ENCODE data around the gene NRF1.

Gene NRF1

DNA sequence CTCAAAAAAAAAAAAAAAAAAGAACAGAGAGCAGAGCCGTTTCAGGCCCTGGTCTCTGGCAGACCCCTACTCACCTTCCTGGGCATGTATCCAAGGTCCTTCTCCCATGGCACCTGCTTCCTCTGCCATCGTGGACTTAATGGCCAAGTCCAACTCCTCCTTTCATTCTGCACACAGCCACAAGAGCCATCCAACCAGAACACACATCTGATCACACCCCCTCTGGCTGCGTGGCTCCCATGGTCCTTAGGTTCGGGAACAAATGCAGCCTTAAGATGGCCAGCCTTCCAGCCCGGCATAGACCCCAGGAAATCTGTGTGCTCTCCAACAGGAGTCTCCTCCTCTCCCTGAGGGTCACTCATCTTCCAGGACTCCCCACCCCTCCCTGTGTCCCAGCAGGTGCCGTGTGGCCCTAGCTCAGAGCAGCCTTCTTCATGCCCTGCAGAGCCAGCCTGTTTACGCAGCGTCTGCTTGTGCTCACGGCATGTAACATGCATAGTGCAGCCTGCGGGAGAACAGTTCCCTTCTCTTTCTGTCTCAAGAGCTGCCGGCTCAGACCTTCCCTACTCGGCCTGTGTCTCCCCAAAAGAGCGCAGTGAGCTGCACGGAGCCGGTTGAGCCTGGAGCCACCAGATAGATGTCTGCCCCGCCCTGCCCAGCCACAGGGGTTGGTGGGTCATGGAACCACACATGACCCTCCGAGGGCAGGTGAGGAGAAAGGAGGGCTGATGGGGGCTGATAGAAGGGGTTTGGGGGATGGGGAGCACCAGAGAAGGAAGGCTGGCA, 157.3 kb downstream of the NRF1 start:
- no peak for TF ChIP-seq JUND (IDR thresholded peaks at IDR 0.05; ENCODE audit: low read depth)
- DNase-seq (ENCODE audit: low read depth in 1 of 2, low spot score in 1 of 2) = no peak
- in situ Hi-C loops (cut with HindIII; ENCODE audit: low pct_unique_long_range_greater_than_20kb, low sequenced_read_pairs) = no loop called here

GRCh38 chr7:129769400-129769774, 157.9 kb downstream of the NRF1 start:
- in situ Hi-C loops (cut with HindIII; ENCODE audit: low pct_unique_long_range_greater_than_20kb, low sequenced_read_pairs) = no loop called here
- no peak for TF ChIP-seq JUND (IDR thresholded peaks at IDR 0.05; ENCODE audit: low read depth)
- DNase-seq (ENCODE audit: low read depth in 1 of 2, low spot score in 1 of 2) = no peak

DNA sequence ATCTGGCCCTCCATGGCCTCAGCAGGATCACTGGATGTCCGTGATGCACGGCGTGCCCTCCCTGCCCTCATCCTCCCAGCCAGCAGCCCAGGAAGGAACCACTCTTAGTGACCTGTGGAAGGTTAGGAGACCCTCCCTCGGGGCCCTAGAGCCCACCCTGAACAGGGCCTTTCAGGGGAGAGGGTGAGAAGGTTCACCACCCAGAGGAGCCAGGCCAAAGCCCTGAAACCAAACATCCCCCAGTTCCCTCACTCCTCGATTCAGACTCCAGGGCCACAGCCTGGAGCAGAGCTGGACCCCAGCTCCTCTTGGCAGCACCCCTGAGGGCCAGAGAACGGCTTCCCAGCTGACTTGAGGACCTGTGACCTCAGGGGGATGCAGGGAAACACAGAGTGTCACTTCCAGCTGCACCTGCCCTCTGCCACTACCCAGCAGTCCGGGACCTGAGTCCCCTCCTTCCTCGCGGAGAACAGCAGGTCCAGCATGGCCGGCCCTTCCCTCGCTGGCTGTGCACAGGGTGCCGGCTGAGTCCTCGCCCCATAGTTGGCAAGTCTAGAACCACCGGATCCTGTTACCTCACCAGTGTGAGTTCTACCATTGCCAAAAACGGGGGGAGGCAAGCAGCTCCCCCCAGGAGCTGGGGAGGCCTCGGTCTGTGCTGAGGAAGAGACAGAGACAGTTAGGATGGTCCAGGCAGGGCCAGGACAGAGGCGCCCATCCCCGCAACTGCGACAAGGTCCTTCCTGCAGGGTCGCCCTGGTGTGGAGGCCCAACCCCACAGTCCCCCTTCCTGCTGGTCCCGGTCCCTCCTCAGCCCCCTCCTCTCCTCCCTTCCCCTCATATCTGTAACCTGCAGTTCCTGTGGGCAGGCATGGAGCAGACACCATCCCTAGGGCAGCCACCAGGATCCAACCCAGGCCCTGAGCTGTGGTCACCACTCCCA, 158.6 kb downstream of the NRF1 start:
- no peak for TF ChIP-seq JUND (IDR thresholded peaks at IDR 0.05; ENCODE audit: low read depth)
- no peak for DNase-seq (ENCODE audit: low read depth in 1 of 2, low spot score in 1 of 2)
- in situ Hi-C loops (cut with HindIII; ENCODE audit: low pct_unique_long_range_greater_than_20kb, low sequenced_read_pairs) = no loop called here

- in situ Hi-C loops (cut with HindIII; ENCODE audit: low pct_unique_long_range_greater_than_20kb, low sequenced_read_pairs) = no loop called here
- TF ChIP-seq JUND (IDR thresholded peaks at IDR 0.05; ENCODE audit: low read depth) = no peak
- DNase-seq (ENCODE audit: low read depth in 1 of 2, low spot score in 1 of 2) = no peak
Measured at GRCh38 chr7:129771201-129771927, 159.8 kb downstream of the NRF1 start.

DNA sequence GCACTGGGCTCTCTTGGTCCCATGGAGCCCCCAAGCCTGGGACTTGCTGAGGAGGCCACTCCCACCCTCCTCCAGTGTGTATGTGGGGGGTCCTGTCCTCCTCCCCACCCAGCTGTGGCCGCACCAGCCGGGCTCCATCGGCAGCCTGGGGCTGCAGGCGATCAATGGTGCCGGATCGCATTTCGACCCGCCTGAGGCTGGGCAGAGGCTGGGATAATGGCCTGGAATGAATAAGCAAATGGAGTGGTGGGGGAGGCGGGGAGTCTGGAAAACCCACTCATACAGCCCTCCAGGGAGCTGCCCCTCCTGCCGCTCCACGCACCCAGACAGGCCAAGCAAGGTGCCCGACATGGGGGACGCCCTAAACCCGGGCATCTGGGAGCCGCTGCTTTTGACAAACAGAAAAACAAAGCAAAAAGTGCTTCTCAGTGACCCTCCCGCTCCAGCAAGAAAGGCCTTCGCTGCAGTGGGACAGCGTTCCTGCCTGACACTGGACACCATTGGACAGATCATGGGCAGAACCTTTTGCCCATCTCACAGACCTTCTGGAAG, 160.5 kb downstream of the NRF1 start:
- in situ Hi-C loops (cut with HindIII; ENCODE audit: low pct_unique_long_range_greater_than_20kb, low sequenced_read_pairs) = no loop called here
- no peak for DNase-seq (ENCODE audit: low read depth in 1 of 2, low spot score in 1 of 2)
- TF ChIP-seq JUND (IDR thresholded peaks at IDR 0.05; ENCODE audit: low read depth) = no peak

GRCh38 chr7:129772646-129773280, 161.2 kb downstream of the NRF1 start:
- TF ChIP-seq JUND (IDR thresholded peaks at IDR 0.05; ENCODE audit: low read depth) = no peak
- DNase-seq (ENCODE audit: low read depth in 1 of 2, low spot score in 1 of 2) = no peak
- in situ Hi-C loops (cut with HindIII; ENCODE audit: low pct_unique_long_range_greater_than_20kb, low sequenced_read_pairs) = no loop called here

DNA sequence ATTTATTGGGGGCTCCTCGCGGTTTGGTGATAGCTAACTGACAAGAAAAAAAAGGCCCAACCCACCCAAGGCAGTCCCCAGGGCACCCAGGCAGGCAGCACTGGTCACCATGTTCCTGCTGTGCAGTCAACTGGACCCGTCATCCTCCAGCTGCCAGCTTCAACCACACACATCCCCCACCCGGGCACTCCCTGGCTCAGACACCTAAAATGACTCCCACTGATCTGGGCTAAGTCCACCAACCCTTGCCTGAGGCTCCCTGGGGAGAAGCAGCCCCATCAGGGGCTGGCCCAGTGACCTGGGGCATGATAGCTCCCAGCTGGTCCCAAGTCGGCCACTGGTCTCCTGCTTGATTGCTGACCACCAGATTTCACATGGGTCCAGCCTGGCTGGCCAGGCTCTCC, 161.8 kb downstream of the NRF1 start:
- no peak for TF ChIP-seq JUND (IDR thresholded peaks at IDR 0.05; ENCODE audit: low read depth)
- in situ Hi-C loops (cut with HindIII; ENCODE audit: low pct_unique_long_range_greater_than_20kb, low sequenced_read_pairs) = no loop called here

GRCh38 chr7:129773871-129774270, 162.4 kb downstream of the NRF1 start:
- in situ Hi-C loops (cut with HindIII; ENCODE audit: low pct_unique_long_range_greater_than_20kb, low sequenced_read_pairs) = no loop called here
- TF ChIP-seq JUND (IDR thresholded peaks at IDR 0.05; ENCODE audit: low read depth) = no peak
- no peak for DNase-seq (ENCODE audit: low read depth in 1 of 2, low spot score in 1 of 2)

More for the DNA sequence above, 161.8 kb downstream of the NRF1 start:
- DNase-seq (ENCODE audit: low read depth in 1 of 2, low spot score in 1 of 2) = no peak

DNA sequence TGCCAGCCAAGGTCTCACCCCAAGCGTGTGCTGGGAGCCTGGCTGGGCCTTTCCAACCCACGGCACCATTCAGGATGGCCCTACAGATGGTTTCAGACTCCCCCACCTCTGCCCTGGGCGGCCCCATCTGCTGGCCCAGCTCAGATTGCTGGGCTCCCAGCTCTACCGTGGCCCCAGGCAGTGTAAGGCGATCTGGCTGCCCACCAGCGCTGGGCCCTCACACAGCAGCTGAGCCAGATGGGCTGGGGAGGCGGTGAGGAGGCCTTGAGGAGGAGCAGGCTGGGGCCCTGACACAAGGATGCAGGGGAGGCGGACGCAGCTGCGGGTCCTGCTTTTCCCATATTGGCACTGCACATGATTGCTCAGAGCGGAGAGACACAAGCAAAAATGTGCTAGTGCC, 162.8 kb downstream of the NRF1 start:
- TF ChIP-seq JUND (IDR thresholded peaks at IDR 0.05; ENCODE audit: low read depth) = no peak
- in situ Hi-C loops (cut with HindIII; ENCODE audit: low pct_unique_long_range_greater_than_20kb, low sequenced_read_pairs) = no loop called here
- DNase-seq (ENCODE audit: low read depth in 1 of 2, low spot score in 1 of 2) = no peak

DNA sequence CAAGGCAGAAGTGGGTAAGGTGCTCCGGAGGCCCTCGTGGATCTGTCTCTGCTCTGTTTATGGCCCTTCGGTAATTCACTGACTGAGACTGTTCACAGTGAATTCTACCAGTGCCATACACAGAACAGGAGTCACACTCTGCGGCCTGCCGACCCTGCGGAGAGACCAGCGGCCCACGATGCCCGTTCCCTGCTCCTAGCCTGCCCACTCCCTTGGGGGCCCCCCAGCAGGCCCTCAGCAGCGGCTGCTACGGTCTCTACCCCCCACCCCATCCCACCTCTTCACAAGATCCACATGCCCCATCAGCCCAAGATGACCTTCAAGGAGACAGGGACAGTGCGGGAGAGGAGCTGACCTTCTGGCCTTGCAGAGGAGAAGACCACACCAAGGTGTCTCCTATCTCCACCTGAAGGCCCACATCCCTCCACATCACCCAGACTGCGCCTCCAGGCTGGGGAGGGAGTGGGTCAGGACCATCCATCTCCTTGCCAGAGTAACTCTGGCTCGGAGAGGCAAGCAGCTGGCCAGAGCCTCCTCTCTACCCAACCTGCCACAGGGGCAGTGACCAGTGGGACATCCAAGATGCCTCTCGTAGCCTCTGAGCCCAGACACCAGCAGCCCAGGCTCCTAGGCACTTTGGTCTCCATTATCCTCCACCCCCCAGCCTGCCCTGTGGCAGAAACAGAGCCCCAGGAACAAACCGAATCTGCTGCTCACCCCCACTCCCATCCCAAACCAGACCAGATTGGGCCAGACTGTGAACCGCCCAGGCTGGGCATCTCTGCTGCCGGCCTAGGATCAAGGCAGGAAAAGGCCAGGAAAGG, 163.6 kb downstream of the NRF1 start:
- no peak for TF ChIP-seq JUND (IDR thresholded peaks at IDR 0.05; ENCODE audit: low read depth)
- DNase-seq (ENCODE audit: low read depth in 1 of 2, low spot score in 1 of 2) = no peak
- in situ Hi-C loops (cut with HindIII; ENCODE audit: low pct_unique_long_range_greater_than_20kb, low sequenced_read_pairs) = no loop called here

GRCh38 chr7:129775695-129776361, 164.3 kb downstream of the NRF1 start:
- TF ChIP-seq JUND (IDR thresholded peaks at IDR 0.05; ENCODE audit: low read depth) = no peak
- no peak for DNase-seq (ENCODE audit: low read depth in 1 of 2, low spot score in 1 of 2)
- in situ Hi-C loops (cut with HindIII; ENCODE audit: low pct_unique_long_range_greater_than_20kb, low sequenced_read_pairs) = no loop called here
